Spleen (tissue), 11 donors: ENCODE results near the gene MEIKIN. TPM values are rescaled to one million over a fixed set of nuclear protein-coding genes. Genes with fewer than 3 reads are reported as not detected.

Source experiments
- DNase-seq: peaks from one replicate; pipeline ENCODE4 v3.0.0-alpha.2; 2020
- H3K27ac ChIP-seq, 8 donors: fragments of 200-600 bp; sonication (generic) in 7 of 8; 1 replicate in 4 of 8; 2 replicates in 4 of 8; pipeline versions ENCODE4 v1.5.0 to v1.8.0; 2016 to 2021; ENCODE audit warnings: inconsistent platforms in 4 of 8, mild to moderate bottlenecking in 4 of 8, moderate library complexity in 1 of 8
- H3K27me3 ChIP-seq, 7 donors: fragments of 200-600 bp; sonication (generic) in 6 of 7; replicated peaks in 1 of 7; 1 replicate in 4 of 7; 2 replicates in 3 of 7; pipeline versions ENCODE4 v1.5.0 to v1.8.0; 2016 to 2021; ENCODE audit warnings: inconsistent platforms in 3 of 7, mild to moderate bottlenecking in 1 of 7
- H3K36me3 ChIP-seq, 6 donors: fragments of 200-600 bp; sonication (generic) in 5 of 6; 1 replicate in 4 of 6; 2 replicates in 2 of 6; pipeline versions ENCODE4 v1.5.0 to v1.8.0; 2016 to 2021; ENCODE audit warnings: inconsistent platforms in 2 of 6
- H3K4me1 ChIP-seq, 6 donors: fragments of 200-600 bp; sonication (generic) in 5 of 6; 1 replicate in 3 of 6; 2 replicates in 3 of 6; pipeline versions ENCODE4 v1.5.0 to v1.8.0; 2016 to 2021; ENCODE audit warnings: inconsistent platforms in 3 of 6
- H3K4me3 ChIP-seq, 8 donors: fragments of 200-600 bp; sonication (generic) in 7 of 8; 1 replicate in 4 of 8; 2 replicates in 4 of 8; pipeline versions ENCODE4 v1.5.0 to v1.8.0; 2016 to 2021; ENCODE audit warnings: inconsistent platforms in 4 of 8, mild to moderate bottlenecking in 4 of 8, moderate library complexity in 2 of 8
- H3K9me3 ChIP-seq, 8 donors: fragments of 200-600 bp; sonication (generic) in 7 of 8; 1 replicate in 4 of 8; 2 replicates in 4 of 8; pipeline versions ENCODE4 v1.5.0 to v1.8.0; 2016 to 2021; ENCODE audit warnings: inconsistent platforms in 4 of 8
- CTCF ChIP-seq, 11 experiments: fragments of 200-600 bp in 7 of 11; fragments of 450-650 bp in 4 of 11; sonication (generic) in 4 of 11; IDR thresholded peaks in 8 of 11; conservative IDR thresholded peaks in 3 of 11; 1 replicate in 7 of 11; 2 replicates in 4 of 11; pipeline versions ENCODE4 v1.4.0 to v1.8.0; 2016 to 2021; ENCODE audit warnings: antibody characterized with exemption in 11 of 11, inconsistent platforms in 4 of 11, mild to moderate bottlenecking in 1 of 11
- POLR2A ChIP-seq, 3 donors: fragments of 450-650 bp; IDR thresholded peaks; one replicate each; pipeline ENCODE4 v1.5.1; 2017; ENCODE audit warnings: antibody characterized with exemption in 3 of 3, mild to moderate bottlenecking in 1 of 3
- POLR2AphosphoS5 ChIP-seq, 3 donors: sonication (generic); formaldehyde crosslinking; IDR thresholded peaks; one replicate each; pipeline ENCODE4 v1.5.1; 2017; ENCODE audit warnings: antibody characterized with exemption in 3 of 3
- WGBS, 5 donors: extraction: QIAGEN DNeasy Blood & Tissue Kit in 3 of 5; methylation state at CpG; one replicate each; pipeline versions ENCODE4 v1.1.5 to v1.1.7; 2013 to 2018; 5-methylcytosine and 5-hydroxymethylcytosine counted together
- intact Hi-C: fragments of 100-400 bp; cut with DNase I; formaldehyde crosslinking; loops from one replicate; pipeline ENCODE4 v1.15.0; 2023; ENCODE audit warnings: low total_unique reads
- polyA plus RNA-seq, 3 donors: library from polyadenylated mRNA; stranded (reverse); fragments of 200-250 nt; gene quantifications; one replicate each; pipeline ENCODE4 v1.2.1, GENCODE V29; 2013
- total RNA-seq, 7 donors: library from RNA; depleted of rRNA in 3 of 7; stranded (reverse); fragments of >200 nt in 3 of 7; fragmentation: NEBNext Ultra II Directional in 4 of 7; extraction: Animal tissue kit (Norgen Biotek cat#: 25700) in 4 of 7; gene quantifications; one replicate each; pipeline versions ENCODE4 v1.1.0 to v1.2.1, GENCODE V29; 2016 to 2021
- donor health status: healthy with polysubstance abuse.
- donor health status: DM: no; HTN: no; CAD: no; lungs with moderate emphysema.
- donor health status: DM: no; HTN: no; CAD: no.
- donor health status: Bipolar disorder and iron deficiency.
- donor health status: healthy.
- donor health status: DM: no; HTN: no; CAD: no.
- donor health status: DM: yes; HTN: yes; CAD: no.

MEIKIN gene
- total and polyA plus RNA-seq, 10 donors: 0.24 TPM; not detected in 9

- Histone ChIP-seq H3K27me3 (no peaks in the 10 kb centered on the region), H3K4me1 (no peaks in the 10 kb centered on the region), H3K27ac (no peak overlapping the region), H3K4me3 (no peak overlapping the region), H3K36me3 (no peaks in the 10 kb centered on the region), H3K9me3 (no peaks in the 10 kb centered on the region)
- intact Hi-C loops: no loop called here
- 78 to 87% (median 83%) methylated on average over 4 of the region's 4 CpGs for WGBS, 5 donors
- no peak for DNase-seq
- TF ChIP-seq POLR2A (IDR thresholded peaks at IDR 0.05) (no peak), POLR2AphosphoS5 (IDR thresholded peaks at IDR 0.05) (no peak), CTCF (IDR thresholded peaks at IDR 0.05 in 8 of 11, conservative IDR thresholded peaks at IDR 0.05 in 3 of 11) (no peak)
These were observed 36.1 kb upstream of the MEIKIN start for GRCh38 chr5:131981516-131981915.

GRCh38 chr5:131980696-131981095 lies 35.2 kb upstream of the MEIKIN start:
- DNase-seq: peak; percentile 58
- Histone ChIP-seq H3K27me3 (no peaks in the 10 kb centered on the region), H3K27ac (no peak overlapping the region), H3K9me3 (no peaks in the 10 kb centered on the region), H3K4me3 (no peak overlapping the region), H3K36me3 (no peaks in the 10 kb centered on the region), H3K4me1 (peaks cover 0 to 5% (median 0%) of the 10 kb centered on the region in 6 donors)
- TF ChIP-seq POLR2A (IDR thresholded peaks at IDR 0.05) (no peak), POLR2AphosphoS5 (IDR thresholded peaks at IDR 0.05) (no peak), CTCF (IDR thresholded peaks at IDR 0.05 in 8 of 11, conservative IDR thresholded peaks at IDR 0.05 in 3 of 11) (no peak)
- intact Hi-C loops: no loop called here
- 87 to 93% (median 88%) methylated on average over 4 of the region's 4 CpGs for WGBS, 5 donors

GRCh38 chr5:131979816-131980215 lies 34.4 kb upstream of the MEIKIN start:
- no peak overlapping the region for H3K4me3 ChIP-seq
- no peak for DNase-seq
- intact Hi-C loops: no loop called here
- H3K27me3 ChIP-seq: no peaks in the 10 kb centered on the region
- no peaks in the 10 kb centered on the region for H3K36me3 ChIP-seq
- 71 to 95% (median 78%) methylated on average over 4 of the region's 4 CpGs for WGBS, 5 donors
- TF ChIP-seq POLR2A (IDR thresholded peaks at IDR 0.05): no peak
- TF ChIP-seq CTCF (IDR thresholded peaks at IDR 0.05 in 8 of 11, conservative IDR thresholded peaks at IDR 0.05 in 3 of 11): no peak
- no peak for TF ChIP-seq POLR2AphosphoS5 (IDR thresholded peaks at IDR 0.05)
- no peaks in the 10 kb centered on the region for H3K9me3 ChIP-seq
- peaks cover 0 to 5% (median 0%) of the 10 kb centered on the region in 6 donors for H3K4me1 ChIP-seq
- H3K27ac ChIP-seq: no peak overlapping the region

GRCh38 chr5:131977212-131977604 lies 31.7 kb upstream of the MEIKIN start:
- WGBS, 5 donors: 58 to 84% (median 79%) methylated on average over 2 of the region's 2 CpGs
- no peaks in the 10 kb centered on the region for H3K9me3 ChIP-seq
- intact Hi-C loops: no loop called here
- no peak overlapping the region for H3K27ac ChIP-seq
- H3K4me3 ChIP-seq: no peak overlapping the region
- peaks cover 0 to 5% (median 0%) of the 10 kb centered on the region in 6 donors for H3K4me1 ChIP-seq
- DNase-seq: no peak
- TF ChIP-seq POLR2AphosphoS5 (IDR thresholded peaks at IDR 0.05) (no peak), POLR2A (IDR thresholded peaks at IDR 0.05) (no peak), CTCF (IDR thresholded peaks at IDR 0.05 in 8 of 11, conservative IDR thresholded peaks at IDR 0.05 in 3 of 11) (no peak)
- no peaks in the 10 kb centered on the region for H3K27me3 ChIP-seq
- H3K36me3 ChIP-seq: no peaks in the 10 kb centered on the region
